Activated CD4-positive, CD25-positive, alpha-beta regulatory T cell treated with anti-CD3 and anti-CD28 coated beads, Interleukin-2, amount 50 U/mL, for 16 hours (primary cell): ENCODE data around the gene DPM3.
"Not testable (repeated sequence)": the region's sequence is repeated elsewhere in the genome, so short reads cannot be mapped to it uniquely, and the experiment has no call there.

Experiments used
- DNase-seq: peaks from one replicate; pipeline ENCODE4 v3.0.0-alpha.2; 2020; ENCODE audit warnings: low read depth, low spot score

DPM3 gene

DNA sequence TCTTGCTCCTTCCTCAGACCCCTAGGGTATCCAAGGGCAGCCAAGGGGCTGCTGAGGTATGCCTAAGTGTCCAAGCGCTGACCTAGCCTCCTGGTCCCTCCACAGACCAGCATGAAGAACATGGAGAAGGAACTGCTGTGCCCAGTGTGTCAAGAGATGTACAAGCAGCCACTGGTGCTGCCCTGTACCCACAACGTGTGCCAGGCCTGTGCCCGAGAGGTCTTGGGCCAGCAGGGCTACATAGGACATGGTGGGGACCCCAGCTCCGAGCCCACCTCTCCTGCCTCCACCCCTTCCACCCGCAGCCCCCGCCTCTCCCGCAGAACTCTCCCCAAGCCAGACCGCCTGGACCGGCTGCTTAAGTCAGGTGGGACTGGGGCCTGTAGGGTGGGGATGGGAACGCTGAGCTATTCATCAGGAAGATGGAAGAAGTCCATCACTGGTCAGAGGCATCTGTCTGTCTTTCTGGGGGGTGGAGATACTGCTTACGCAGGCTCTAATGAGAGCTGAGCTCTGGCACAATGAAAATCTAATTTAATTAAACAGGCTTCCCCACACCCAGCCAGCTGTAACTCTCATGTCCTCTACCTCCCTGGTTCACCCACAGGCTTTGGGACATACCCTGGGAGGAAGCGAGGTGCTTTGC is 35.1 kb upstream of the DPM3 start:
- DNase-seq: no peak

DNA sequence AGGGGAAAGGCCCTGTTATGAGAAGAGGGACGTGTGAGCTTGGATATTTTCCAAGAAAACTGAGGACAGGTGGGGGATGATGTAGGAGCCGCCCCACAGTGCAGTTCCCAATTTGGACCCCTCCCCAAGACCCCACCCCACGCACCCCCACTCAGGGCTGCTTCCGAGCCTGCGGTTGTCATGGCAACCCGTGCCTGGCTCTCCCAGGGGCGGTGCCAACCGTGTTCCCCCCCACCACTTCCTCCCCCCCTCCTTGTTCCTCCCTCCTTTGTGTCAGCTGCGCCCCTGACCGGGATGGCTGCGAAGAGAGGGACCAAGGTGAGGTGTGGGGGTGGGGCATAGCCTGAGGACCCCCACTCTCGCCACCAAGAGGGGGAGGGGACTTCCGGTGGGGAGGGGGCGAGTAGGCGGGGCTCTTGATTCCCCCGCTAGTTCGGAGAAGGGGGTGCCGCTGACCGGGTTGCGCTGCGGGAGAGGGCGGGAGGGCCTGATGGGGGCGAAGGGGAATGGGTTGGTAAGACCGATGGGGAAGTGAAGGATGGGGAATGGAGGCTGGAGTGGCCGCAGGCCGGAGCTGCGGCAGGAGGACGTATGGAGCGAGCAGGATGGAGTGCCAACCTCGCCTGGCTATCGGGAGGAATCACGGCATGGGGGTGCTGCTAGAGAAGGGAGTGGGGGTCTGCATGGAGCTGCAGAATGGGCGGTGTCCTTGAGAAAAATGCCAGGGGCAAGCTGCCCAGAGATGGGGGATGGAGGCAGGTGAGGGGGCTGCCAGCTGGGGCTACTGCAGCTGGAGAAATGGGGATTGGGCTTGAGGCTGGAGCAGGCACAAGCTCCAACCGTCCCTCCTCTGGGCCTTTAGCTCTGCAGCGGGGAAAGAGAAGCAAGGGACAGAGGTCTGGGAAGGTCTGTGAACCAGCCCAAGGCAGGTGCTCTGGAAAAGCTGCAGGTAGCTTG is 34.3 kb upstream of the DPM3 start:
- DNase-seq: no peak

DNA sequence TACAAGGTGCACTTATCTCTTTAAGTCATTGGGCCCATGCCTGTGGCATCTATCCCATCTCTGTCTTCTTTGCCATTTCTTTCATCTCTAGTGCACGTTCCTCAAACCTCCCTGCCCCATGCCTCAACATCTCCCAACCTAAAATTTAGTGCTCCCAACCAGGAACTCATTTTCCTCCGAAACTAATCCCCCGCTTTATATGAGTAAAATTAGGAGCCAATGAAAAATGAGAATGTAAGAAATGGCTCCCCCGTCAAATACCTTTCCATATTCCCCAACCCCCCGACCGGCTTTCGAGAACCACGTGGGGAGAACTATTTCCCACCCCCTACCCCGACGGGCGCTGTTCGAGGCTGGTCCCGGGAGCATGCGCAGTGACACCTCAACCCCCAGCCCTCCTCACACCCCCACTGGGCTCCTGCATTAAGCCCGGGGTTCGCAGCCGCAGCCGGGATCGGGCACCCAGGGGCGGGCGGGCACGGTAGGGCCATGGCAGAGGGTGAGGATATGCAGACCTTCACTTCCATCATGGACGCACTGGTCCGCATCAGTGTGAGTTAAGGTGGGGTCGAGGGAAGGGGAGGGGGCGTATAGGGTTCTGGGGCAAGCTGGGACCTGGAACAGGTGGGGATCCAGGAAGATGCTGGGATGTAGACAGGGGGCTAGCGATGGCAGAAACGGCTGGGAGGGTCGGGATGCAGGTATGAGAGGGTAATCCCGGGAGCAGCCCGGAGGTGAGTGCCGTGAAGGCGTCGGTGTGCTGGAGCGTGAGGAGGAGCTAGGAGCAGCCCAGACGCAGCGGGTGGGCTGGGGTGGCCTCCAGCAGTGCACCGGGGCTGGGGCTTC is 33.4 kb upstream of the DPM3 start, which contains the start of gene TRIM46:
TSS of gene TRIM46 (plus strand) at position 372 of the 846 bp plus-strand sequence. CDS start at position 490, 118 bp downstream.
- DNase-seq: no peak

DNA sequence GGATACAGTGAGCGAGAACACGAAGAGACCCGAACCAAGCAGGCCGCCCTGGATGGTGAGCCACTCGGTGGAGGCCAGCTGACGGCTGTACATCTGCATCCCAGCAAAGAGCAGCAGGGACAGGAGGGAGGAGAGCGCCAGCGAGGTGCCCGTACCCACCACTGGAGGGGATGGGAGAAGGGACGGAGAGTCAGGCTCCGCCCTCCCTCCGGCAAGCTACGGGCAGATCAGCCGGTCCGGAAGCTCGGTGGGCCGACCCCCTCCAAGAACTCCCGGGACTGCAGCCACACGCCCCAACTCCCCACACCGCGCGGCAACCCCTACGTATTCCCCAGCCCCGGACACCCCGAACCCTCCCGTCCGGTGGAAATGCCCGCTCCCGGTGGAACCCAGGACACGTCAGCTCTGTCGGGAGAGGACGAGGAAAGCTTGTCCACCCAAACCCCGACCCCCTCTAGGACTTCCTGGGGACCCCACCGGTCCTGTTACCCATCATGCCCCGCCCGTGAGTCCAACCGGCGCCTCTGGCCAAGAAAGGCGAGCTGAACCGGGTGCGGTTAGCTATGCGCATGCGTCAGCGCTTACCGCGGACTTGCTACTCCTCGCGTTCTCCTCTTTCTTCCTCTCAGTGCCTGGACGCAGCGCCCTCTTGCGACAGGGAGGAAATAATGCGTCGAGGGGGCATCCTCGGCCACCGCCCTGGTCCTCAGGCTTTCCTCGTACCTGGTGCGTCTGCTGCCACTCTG is 32.6 kb upstream of the DPM3 start, which contains the start of gene KRTCAP2:
TSS of gene KRTCAP2 (minus strand) at position 573 of the 746 bp plus-strand sequence. CDS start at position 493, 80 bp downstream.
- peak; percentile 93 for DNase-seq

DNA sequence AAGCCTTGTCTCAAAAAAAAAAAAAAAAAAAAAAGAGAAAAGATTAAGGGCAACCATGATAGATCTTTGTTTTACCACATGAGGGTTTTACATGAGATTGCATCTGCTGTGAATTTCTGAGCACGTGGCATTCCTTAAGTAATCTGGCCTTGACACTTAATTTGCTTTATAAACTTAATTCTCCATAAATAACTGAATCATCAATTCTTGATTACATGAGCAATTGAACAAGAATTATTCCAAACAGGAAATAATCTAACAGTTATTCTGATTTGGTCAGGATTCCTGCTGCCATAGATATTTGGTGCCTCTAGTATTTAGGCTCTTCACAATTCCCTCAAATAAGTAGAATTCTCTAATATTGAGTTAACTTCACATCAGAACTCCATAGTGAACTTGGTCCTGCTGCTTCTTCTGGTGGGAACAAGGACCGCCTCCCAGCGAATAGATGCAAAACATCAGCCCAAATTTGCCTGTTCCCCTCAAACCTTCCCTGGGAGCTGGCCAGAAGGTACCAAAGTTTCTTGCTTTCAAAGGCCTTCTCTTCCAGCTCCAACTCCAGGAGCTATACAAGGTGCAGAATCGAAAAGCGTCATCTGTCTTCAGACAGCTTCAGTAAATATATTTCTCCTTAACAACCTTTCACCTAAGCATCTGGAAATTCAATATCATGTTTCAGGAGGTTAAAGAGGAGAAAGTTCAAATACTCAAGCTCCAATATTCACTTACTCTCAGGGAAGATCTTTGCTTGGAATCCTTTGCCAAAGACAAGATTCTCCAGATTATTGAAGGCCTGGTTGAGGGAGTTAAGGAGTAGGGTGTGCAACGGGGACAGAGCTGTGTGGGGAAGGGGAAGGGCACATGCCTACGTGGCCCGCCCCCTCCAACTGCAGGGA is 31.8 kb upstream of the DPM3 start:
- no peak for DNase-seq

DNA sequence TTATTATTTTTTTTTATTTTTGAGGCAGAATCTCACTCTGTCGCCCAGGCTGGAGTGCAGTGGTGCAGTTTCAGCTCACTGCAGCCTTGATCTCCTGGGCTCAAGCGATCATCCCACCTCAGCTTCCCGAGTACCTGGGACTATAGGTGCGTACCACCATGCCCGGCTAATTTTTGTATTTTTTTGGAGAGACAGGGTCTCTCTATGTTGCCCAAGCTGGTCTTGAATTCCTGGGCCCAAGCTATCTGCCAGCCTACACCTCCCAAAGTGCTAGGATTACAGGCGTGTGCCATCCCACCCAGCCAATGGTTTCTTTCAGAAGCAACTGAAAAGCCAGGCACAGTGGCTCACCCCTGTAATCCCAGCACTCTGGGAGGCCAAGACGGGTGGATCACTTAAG is 30.5 kb upstream of the DPM3 start:
- no peak for DNase-seq

DNA sequence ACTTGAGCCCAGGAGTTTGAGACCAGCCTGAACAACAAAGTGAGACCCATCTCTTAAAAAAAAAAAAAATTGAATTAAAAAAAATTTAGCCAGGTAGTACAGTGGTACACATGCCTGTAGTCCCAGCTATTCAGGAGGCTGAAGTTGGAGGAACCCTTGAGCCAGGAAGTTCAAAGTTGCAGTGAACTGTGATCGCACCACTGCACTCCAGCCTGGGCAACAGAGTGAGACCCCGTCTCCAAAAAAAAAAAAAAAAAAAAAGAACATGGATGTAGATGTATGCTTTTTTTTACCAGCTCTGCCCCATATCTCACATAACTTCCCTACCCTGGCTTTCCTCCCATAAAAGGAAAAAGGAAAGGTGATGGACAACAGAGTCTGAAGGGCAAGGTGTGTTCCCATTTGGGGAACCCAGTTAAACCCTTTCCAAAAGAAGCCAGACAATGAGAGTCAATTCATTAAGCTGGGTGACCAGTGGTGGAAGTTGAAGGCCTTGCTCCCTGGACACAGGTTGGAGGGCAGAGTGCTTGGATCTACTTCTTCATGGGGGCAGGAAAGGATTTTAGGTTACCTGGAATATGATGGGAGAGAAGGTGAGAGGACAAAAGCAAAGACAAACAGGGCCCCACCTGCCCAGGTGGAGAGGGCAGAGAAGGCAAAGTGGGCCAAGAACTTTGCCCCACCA is 29.9 kb upstream of the DPM3 start:
- DNase-seq: no peak

DNA sequence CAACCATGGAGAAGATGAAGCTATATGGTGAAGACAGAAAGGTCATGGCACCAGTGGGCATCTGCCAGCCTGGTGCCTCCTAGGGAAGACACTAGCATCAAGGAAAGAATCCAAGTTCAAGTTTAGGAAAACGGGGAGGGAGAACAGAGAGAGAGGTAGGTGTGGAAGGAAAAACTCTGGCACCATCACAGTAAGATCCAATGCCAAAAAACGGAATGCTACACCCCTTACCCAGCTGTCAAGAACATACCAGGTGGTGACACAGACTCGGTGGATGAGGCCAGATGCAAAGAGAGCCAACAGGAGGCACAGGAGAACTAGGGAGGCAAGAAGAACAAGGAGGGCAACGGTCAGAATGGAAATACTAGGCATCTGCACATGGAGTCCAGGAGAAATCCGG is 29.2 kb upstream of the DPM3 start:
- DNase-seq: no peak

DNA sequence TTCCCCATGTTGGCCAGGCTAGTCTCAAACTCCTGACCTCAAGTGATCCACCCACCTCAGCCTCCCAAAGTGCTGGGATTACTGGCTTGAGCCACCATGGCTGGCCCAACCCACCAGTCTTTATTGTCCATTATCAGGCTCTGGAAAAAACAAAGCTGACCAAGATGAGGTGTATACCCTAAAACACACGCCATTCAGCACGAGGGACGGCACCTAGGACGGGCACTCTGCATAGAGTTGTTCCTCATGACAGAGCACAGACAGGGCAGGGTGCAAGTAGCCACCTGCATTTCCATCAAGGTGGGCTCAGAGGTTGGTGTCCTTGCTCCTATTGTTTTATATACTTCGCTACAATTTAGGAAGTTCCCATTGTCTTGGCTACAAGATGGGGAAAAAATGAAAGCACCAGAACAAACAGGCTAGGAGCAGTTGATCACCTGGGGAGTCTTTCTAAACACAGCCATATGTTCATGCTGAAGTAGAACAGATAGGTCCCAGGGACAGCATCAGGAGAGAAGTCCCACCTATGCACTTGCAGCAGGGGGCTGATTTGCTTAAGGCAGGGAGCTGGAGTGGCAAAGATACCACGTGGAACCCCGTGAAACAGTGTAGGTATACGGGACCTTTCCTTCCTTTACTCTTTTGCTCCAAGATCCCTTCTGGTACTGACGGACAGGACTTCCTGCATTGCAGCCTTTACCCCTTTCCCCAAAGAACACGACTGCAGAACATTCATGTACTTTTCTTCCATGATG is 28.3 kb upstream of the DPM3 start:
- no peak for DNase-seq

DNA sequence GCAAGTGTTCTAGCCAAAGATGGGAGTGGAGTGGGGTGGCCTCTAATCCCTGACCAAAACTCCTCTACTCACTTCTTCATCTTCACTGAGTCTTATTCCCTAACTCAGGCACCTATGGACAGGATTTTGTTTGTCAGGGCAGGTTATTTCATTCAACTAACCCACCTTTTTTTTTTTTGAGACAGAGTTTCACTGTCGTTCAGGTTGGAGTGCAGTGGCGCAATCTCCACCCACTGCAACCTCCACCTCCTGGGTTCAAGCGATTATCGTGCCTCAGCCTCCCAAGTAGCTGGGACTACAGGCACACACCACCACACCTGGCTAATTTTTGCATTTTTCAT is 27.7 kb upstream of the DPM3 start:
- DNase-seq: not testable (repeated sequence)

DNA sequence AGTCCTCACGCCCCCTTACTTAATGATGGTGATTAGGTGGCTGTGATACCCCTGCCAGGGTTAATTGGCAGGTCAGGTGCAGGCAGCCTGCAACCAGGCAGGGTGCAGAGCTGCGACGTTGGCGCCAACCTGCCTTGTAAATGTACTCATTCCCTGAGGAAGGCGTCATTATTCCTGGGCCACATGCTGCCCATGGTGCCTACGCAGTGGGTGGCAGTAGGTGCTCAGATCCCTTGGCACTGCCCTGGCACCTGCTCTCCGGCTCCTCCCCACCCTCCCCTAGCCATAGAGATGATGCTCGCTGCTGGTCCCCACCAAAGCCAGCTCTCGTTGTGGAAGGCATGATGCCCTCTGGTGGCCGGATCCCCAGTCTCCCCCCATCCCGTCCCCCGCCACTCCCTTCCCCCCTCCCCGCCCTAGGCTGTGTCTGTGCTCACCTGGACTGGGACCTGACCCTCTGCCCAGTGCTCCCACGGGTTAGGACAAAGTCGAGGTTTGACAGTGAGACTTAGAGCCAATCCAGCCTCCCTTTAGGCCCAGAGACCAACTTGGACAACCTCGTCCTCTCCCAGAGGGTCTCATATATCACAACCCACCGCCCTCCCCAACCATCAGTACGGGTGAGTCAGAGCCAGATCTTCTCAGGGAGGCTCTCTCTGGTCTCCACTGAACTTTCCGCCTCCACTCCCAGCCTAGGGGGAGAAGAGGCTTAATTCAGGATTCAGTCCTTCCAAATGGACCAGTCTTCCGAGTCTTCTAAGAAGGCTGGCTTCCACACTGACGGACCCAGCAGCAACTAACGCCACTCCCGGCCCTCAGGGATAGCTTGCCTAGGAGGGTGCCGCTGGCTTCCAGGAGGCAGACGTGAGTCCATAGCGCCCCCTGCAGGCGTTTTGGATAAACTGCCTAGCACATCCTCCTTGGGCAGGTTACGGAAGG is 27.1 kb upstream of the DPM3 start:
- DNase-seq: peak; percentile 75

DNA sequence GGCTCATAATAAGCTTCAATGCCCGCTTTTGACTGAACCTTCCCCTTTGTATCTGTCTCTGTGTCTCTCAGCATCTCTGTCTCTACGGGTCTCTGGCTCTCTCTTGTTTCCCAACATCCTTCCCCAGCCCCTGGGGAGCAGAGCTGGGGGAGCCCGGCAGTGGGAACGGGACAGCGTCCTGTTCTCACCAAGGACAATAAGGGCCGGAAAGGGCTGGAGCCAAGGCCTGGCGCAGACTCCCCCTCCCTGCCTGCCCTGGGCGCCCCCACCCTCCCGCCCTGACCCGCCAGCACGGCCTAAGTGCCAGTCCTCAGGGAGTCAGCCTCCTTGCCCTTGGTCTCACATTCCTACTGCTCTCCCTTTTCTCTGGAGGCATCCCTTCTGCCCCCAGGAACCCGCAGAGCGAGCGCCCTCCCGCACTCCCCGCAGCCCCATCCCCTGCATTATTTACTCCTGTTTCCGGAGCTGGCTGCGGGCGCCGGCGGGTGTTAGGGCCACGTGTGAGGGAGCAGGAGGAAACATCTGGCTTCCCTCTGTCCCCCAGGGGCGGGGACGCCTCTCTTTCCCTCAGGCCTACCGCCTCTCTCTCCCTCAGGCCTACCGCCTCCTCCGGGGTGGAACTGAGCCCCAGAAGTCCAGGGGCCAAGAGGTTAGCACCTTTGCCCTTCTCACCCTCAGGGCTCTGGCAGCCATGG is 26.3 kb upstream of the DPM3 start:
- DNase-seq: no peak

DNA sequence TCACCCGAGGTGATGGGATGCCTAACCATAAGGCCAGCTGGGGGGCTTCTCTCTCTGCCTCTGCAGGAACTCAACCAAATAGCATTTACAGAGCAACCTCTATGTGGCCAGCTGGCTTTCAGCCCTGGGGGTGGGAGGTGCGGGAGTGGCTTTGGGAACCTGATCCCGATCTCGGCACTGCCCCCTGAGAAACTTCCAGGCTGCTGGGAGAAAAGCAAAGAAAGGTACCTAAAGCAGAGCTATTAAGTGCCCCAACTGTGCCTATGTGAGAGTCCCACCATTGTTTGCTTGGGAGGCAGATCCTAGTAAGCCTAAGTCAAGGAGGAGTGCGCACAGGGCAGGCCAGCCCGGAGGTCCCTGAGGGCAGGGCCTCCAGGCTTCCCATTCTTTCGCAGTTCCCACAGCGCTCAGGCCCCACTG is 25.7 kb upstream of the DPM3 start:
- no peak for DNase-seq

DNA sequence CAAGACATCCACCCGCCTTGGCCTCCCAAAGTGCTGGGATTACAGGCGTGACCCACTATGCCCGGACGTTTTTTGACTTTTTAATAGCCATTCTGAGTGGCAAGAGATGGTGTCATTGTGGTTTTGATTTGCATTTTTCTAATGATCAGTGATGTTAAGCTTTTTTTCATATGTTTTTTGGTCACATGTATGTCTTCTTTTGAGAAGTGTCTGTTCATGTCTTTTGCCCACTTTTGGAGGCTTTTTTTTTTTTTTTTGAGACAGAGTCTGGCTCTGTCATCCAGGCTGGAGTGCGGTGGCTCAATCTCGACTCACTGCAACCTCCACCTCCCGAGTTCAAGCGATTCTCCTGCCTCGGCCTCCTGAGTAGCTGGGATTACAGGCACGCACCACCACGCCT is 24.3 kb upstream of the DPM3 start:
- DNase-seq: not testable (repeated sequence)

DNA sequence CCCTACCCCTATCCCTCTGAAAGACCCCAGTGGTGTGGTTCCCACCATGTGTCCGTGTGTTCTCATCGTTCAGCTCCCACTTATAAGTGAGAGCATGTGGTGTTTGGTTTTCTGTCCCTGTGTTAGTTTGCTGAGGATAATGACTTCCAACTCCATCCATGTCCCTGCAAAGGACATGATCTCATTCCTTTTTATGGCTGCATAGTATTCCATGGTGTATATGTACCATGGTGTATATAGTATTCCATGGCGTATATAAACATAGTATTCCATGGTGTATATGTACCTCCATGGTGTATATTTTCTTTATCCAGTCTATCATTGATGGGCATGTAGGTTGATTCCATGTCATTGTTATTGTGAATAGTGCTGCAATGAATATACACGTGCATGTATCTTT is 23.5 kb upstream of the DPM3 start:
- not testable (repeated sequence) for DNase-seq

DNA sequence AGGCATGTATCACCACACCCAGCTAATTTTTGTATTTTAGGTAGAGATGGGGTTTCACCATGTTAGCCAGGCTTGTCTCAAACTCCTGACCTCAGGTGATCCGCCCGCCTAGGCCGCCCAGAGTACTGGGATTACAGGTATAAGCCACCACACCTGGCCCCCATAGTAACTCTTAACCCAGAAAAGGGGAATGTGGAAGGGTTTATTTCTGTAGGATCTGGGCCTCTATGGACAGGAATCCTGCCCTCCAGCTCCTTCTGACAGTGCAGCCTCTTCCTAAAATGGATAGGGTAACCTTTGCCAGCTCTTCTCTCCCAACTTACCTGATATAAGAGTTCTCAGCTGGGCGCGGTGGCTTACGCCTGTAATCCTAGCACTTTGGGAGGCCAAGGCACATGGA is 22.3 kb upstream of the DPM3 start:
- not testable (repeated sequence) for DNase-seq

DNA sequence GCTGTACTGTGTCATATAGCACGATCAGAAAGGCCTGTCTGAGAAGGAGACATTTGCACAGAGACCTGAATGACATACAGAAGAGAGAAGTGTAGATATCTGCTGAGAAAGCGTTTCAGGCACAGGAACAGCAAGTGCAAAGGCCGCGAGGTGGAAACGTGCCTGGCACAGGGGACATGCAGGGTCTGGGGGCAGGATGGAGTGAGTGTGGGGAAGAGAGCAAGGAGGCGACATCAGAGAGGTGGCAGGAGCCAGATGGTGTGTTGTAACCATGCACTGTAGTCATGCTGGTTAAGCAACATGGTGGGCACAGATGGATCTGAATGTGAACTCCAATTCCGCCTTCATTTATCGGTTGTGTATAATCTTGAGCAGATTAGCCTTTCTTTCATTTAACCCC is 19.8 kb upstream of the DPM3 start:
- no peak for DNase-seq
